MM.1S (cell line): Measurements from ENCODE around the gene ZIC4.

Experiments
- DNase-seq: peaks from one replicate; pipeline ENCODE4 v3.0.0-alpha.2; 2015
- H2AFZ ChIP-seq: fragments of 300-600 bp; sonication (generic); 2 replicates; pipeline ENCODE4 v1.6.0; 2016; ENCODE audit warnings: antibody characterized with exemption, low read length
- H3F3A ChIP-seq: fragments of 300-600 bp; sonication (generic); 2 replicates; pipeline ENCODE4 v1.6.1; 2016; ENCODE audit warnings: mild to moderate bottlenecking, antibody characterized with exemption, low read length, moderate library complexity, mixed read lengths; ENCODE audit not compliant: insufficient read depth
- H3K27ac ChIP-seq: fragments of 300-600 bp; sonication (generic); 2 replicates; pipeline ENCODE4 v1.5.1; 2016; ENCODE audit warnings: mild to moderate bottlenecking, low read length
- H3K27me3 ChIP-seq: fragments of 300-600 bp; sonication (generic); replicated peaks from 2 replicates; pipeline ENCODE4 v1.6.0; 2016; ENCODE audit warnings: low read length; ENCODE audit not compliant: insufficient read depth
- H3K36me3 ChIP-seq: fragments of 300-600 bp; sonication (generic); replicated peaks from 2 replicates; pipeline ENCODE4 v1.6.1; 2016; ENCODE audit warnings: mild to moderate bottlenecking, low read length, mixed read lengths; ENCODE audit not compliant: insufficient read depth
- H3K4me1 ChIP-seq: fragments of 300-600 bp; sonication (generic); 2 replicates; pipeline ENCODE4 v1.6.1; 2016; ENCODE audit warnings: low read length, mixed read lengths
- H3K4me2 ChIP-seq: fragments of 300-600 bp; sonication (generic); 2 replicates; pipeline ENCODE4 v1.6.0; 2016; ENCODE audit warnings: low read depth, low read length
- H3K4me3 ChIP-seq: fragments of 300-600 bp; sonication (generic); 2 replicates; pipeline ENCODE4 v1.5.1; 2016; ENCODE audit warnings: low read length, mixed read lengths
- H3K79me2 ChIP-seq: fragments of 300-600 bp; sonication (generic); 2 replicates; pipeline ENCODE4 v1.6.1; 2016; ENCODE audit warnings: mixed run types, low read length, mixed read lengths
- H3K9ac ChIP-seq: fragments of 300-600 bp; sonication (generic); 2 replicates; pipeline ENCODE4 v1.6.1; 2016; ENCODE audit warnings: low read length, mixed read lengths
- H3K9me2 ChIP-seq: fragments of 300-600 bp; sonication (generic); replicated peaks from 2 replicates; pipeline ENCODE4 v1.6.1; 2016; ENCODE audit warnings: mild to moderate bottlenecking, low read length, mixed read lengths; ENCODE audit not compliant: insufficient read depth
- H3K9me3 ChIP-seq: fragments of 300-600 bp; sonication (generic); replicated peaks from 2 replicates; pipeline ENCODE4 v1.6.1; 2016; ENCODE audit warnings: mild to moderate bottlenecking, low read length, mixed read lengths; ENCODE audit not compliant: insufficient read depth
- H4K20me1 ChIP-seq: fragments of 300-600 bp; sonication (generic); 2 replicates; pipeline ENCODE4 v1.6.1; 2016; ENCODE audit warnings: mild to moderate bottlenecking, low read length, moderate library complexity, mixed read lengths; ENCODE audit not compliant: insufficient read depth
- CTCF ChIP-seq: fragments of 300-600 bp; sonication (generic); IDR thresholded peaks from 2 replicates; pipeline ENCODE4 v1.5.1; 2016; ENCODE audit warnings: antibody characterized with exemption, low read length, mixed read lengths
- EZH2 ChIP-seq: fragments of 300-600 bp; sonication (generic); optimal IDR thresholded peaks from 2 replicates; pipeline ENCODE3; 2017; ENCODE audit warnings: low read depth, mild to moderate bottlenecking, antibody characterized with exemption, low read length, mixed read lengths
- EZH2phosphoT487 ChIP-seq: fragments of 300-600 bp; sonication (generic); IDR thresholded peaks from 2 replicates; pipeline ENCODE4 v1.6.1; 2018; ENCODE audit warnings: antibody characterized with exemption, low read length

The ZIC4 gene

GRCh38 chr3:147404000-147404799, 2.1 kb downstream of the ZIC4 start:
- no peak overlapping the region for H3K4me3 ChIP-seq

GRCh38 chr3:147403511-147403910, 2.8 kb downstream of the ZIC4 start:
- H3K27me3 ChIP-seq: no peaks in the 10 kb centered on the region
- no peak for DNase-seq
- H3K9me2 ChIP-seq: no peaks in the 10 kb centered on the region
- no peaks in the 10 kb centered on the region for H3F3A ChIP-seq
- H4K20me1 ChIP-seq: no peaks in the 10 kb centered on the region
- no peaks in the 10 kb centered on the region for H3K36me3 ChIP-seq
- TF ChIP-seq EZH2phosphoT487: no peak
- H3K27ac ChIP-seq: no peak overlapping the region
- no peaks in the 10 kb centered on the region for H3K9me3 ChIP-seq
- H3K4me2 ChIP-seq: no peak overlapping the region
- no peak overlapping the region for H2AFZ ChIP-seq
- no peak overlapping the region for H3K4me3 ChIP-seq
- no peaks in the 10 kb centered on the region for H3K79me2 ChIP-seq
- H3K4me1 ChIP-seq: no peaks in the 10 kb centered on the region
- H3K9ac ChIP-seq: no peak overlapping the region

More at GRCh38 chr3:147404000-147404799, 2.1 kb downstream of the ZIC4 start:
- no peak overlapping the region for H3K9ac ChIP-seq
- no peak for DNase-seq
- H3F3A ChIP-seq: no peaks in the 10 kb centered on the region
- no peak overlapping the region for H3K4me2 ChIP-seq
- no peaks in the 10 kb centered on the region for H3K4me1 ChIP-seq
- H3K79me2 ChIP-seq: no peaks in the 10 kb centered on the region
- no peaks in the 10 kb centered on the region for H3K27me3 ChIP-seq
- no peaks in the 10 kb centered on the region for H4K20me1 ChIP-seq
- no peaks in the 10 kb centered on the region for H3K9me2 ChIP-seq
- no peaks in the 10 kb centered on the region for H3K9me3 ChIP-seq
- H3K36me3 ChIP-seq: no peaks in the 10 kb centered on the region
- no peak overlapping the region for H3K27ac ChIP-seq
- no peak for TF ChIP-seq EZH2
- no peak for TF ChIP-seq EZH2phosphoT487
- no peak for TF ChIP-seq CTCF
- H2AFZ ChIP-seq: no peak overlapping the region

- Histone ChIP-seq H3K9me2 (no peaks in the 10 kb centered on the region), H3K27ac (no peak overlapping the region), H4K20me1 (no peaks in the 10 kb centered on the region), H3K9me3 (no peaks in the 10 kb centered on the region), H3K36me3 (no peaks in the 10 kb centered on the region), H3K9ac (no peak overlapping the region), H3K4me3 (no peak overlapping the region), H3K27me3 (no peaks in the 10 kb centered on the region), H3F3A (no peaks in the 10 kb centered on the region), H3K4me2 (no peak overlapping the region), H3K4me1 (no peaks in the 10 kb centered on the region), H2AFZ (no peak overlapping the region), H3K79me2 (no peaks in the 10 kb centered on the region)
- TF ChIP-seq CTCF (no peak), EZH2 (no peak), EZH2phosphoT487 (no peak)
- no peak for DNase-seq
Observed at GRCh38 chr3:147402159-147402558, 4.2 kb downstream of the ZIC4 start.

- Histone ChIP-seq H3K9ac (no peak overlapping the region), H4K20me1 (no peaks in the 10 kb centered on the region), H3K27me3 (no peaks in the 10 kb centered on the region), H3K4me2 (no peak overlapping the region), H3K4me3 (no peak overlapping the region), H3K27ac (no peak overlapping the region), H3F3A (no peaks in the 10 kb centered on the region), H3K9me3 (no peaks in the 10 kb centered on the region), H3K9me2 (no peaks in the 10 kb centered on the region), H3K4me1 (no peaks in the 10 kb centered on the region), H3K36me3 (no peaks in the 10 kb centered on the region), H3K79me2 (no peaks in the 10 kb centered on the region), H2AFZ (no peak overlapping the region)
- no peak for TF ChIP-seq EZH2phosphoT487
- TF ChIP-seq EZH2: no peak
- TF ChIP-seq CTCF: no peak
- no peak for DNase-seq
Observed at GRCh38 chr3:147401421-147401820, 4.9 kb downstream of the ZIC4 start.
